Neuron (in vitro differentiated cells): Measurements from ENCODE around the gene FBH1.
"Not testable (repeated sequence)": the region's sequence is repeated elsewhere in the genome, so short reads cannot be mapped to it uniquely, and the experiment has no call there.

ENCODE experiments used
- H2AFZ ChIP-seq: one replicate; pipeline ENCODE4 v1.6.1; 2013; ENCODE audit warnings: low read depth, mild to moderate bottlenecking, inconsistent platforms, low read length, moderate library complexity
- H3K27me3 ChIP-seq: one replicate; pipeline ENCODE4 v1.6.1; 2013; ENCODE audit warnings: low read length; ENCODE audit not compliant: insufficient read depth
- H3K36me3 ChIP-seq: one replicate; pipeline ENCODE4 v1.6.1; 2013; ENCODE audit warnings: low read length; ENCODE audit not compliant: insufficient read depth
- H3K4me1 ChIP-seq: one replicate; pipeline ENCODE4 v1.6.1; 2013; ENCODE audit warnings: low read length; ENCODE audit not compliant: insufficient read depth
- H3K4me3 ChIP-seq: 2 replicates; pipeline ENCODE4 v1.5.1; 2013; ENCODE audit warnings: mild to moderate bottlenecking, low read length, moderate library complexity
- H3K9me3 ChIP-seq: one replicate; pipeline ENCODE4 v1.6.1; 2013; ENCODE audit warnings: low read length

Gene FBH1

GRCh38 chr10:5951721-5952407 is 61.8 kb downstream of the FBH1 start:
- Histone ChIP-seq H3K4me3 (no peak overlapping the region), H3K27me3 (peaks cover 24% of the 10 kb centered on the region), H3K36me3 (no peaks in the 10 kb centered on the region), H2AFZ (no peak overlapping the region), H3K9me3 (no peaks in the 10 kb centered on the region), H3K4me1 (peaks cover 2% of the 10 kb centered on the region)

GRCh38 chr10:5952731-5953385 is 62.8 kb downstream of the FBH1 start:
- Histone ChIP-seq H3K27me3 (peaks cover 21% of the 10 kb centered on the region), H3K9me3 (no peaks in the 10 kb centered on the region), H2AFZ (no peak overlapping the region), H3K4me1 (peaks cover 2% of the 10 kb centered on the region), H3K36me3 (no peaks in the 10 kb centered on the region), H3K4me3 (no peak overlapping the region)

- Histone ChIP-seq H3K4me1 (peaks cover 2% of the 10 kb centered on the region), H2AFZ (no peak overlapping the region), H3K36me3 (no peaks in the 10 kb centered on the region)
Observed at GRCh38 chr10:5953676-5954075, 63.6 kb downstream of the FBH1 start.

GRCh38 chr10:5956146-5956936 is 66.3 kb downstream of the FBH1 start:
- Histone ChIP-seq H3K27me3 (peaks cover 24% of the 10 kb centered on the region), H3K9me3 (no peaks in the 10 kb centered on the region), H3K4me3 (no peak overlapping the region), H3K36me3 (no peaks in the 10 kb centered on the region), H2AFZ (no peak overlapping the region), H3K4me1 (peaks cover 2% of the 10 kb centered on the region)

More at GRCh38 chr10:5953676-5954075, 63.6 kb downstream of the FBH1 start:
- H3K4me3 ChIP-seq: no peak overlapping the region
- peaks cover 21% of the 10 kb centered on the region for H3K27me3 ChIP-seq
- no peaks in the 10 kb centered on the region for H3K9me3 ChIP-seq

- peaks cover 19% of the 10 kb centered on the region for H3K27me3 ChIP-seq
- no peaks in the 10 kb centered on the region for H3K9me3 ChIP-seq
- H3K36me3 ChIP-seq: no peaks in the 10 kb centered on the region
- no peak overlapping the region for H2AFZ ChIP-seq
- H3K4me1 ChIP-seq: peaks cover under 1% of the 10 kb centered on the region
- no peak overlapping the region for H3K4me3 ChIP-seq
Observed at GRCh38 chr10:5958077-5958476, 68.0 kb downstream of the FBH1 start.

- no peak overlapping the region for H3K4me3 ChIP-seq
- no peak overlapping the region for H2AFZ ChIP-seq
- no peaks in the 10 kb centered on the region for H3K9me3 ChIP-seq
- no peaks in the 10 kb centered on the region for H3K36me3 ChIP-seq
- H3K4me1 ChIP-seq: no peaks in the 10 kb centered on the region
- peaks cover 16% of the 10 kb centered on the region for H3K27me3 ChIP-seq
Observed at GRCh38 chr10:5958675-5959074, 68.6 kb downstream of the FBH1 start.

GRCh38 chr10:5959142-5959541 is 69.1 kb downstream of the FBH1 start:
- Histone ChIP-seq H3K27me3 (peaks cover 14% of the 10 kb centered on the region), H3K4me3 (no peak overlapping the region), H3K36me3 (no peaks in the 10 kb centered on the region), H2AFZ (no peak overlapping the region), H3K9me3 (no peaks in the 10 kb centered on the region), H3K4me1 (no peaks in the 10 kb centered on the region)

GRCh38 chr10:5959581-5960069 is 69.6 kb downstream of the FBH1 start:
- Histone ChIP-seq H3K27me3 (peaks cover 18% of the 10 kb centered on the region), H2AFZ (no peak overlapping the region), H3K36me3 (no peaks in the 10 kb centered on the region), H3K9me3 (no peaks in the 10 kb centered on the region), H3K4me1 (no peaks in the 10 kb centered on the region), H3K4me3 (no peak overlapping the region)

GRCh38 chr10:5960070-5960972 is 70.3 kb downstream of the FBH1 start:
- no peak overlapping the region for H2AFZ ChIP-seq
- H3K9me3 ChIP-seq: no peaks in the 10 kb centered on the region
- no peaks in the 10 kb centered on the region for H3K4me1 ChIP-seq
- H3K27me3 ChIP-seq: peaks cover 19% of the 10 kb centered on the region
- H3K4me3 ChIP-seq: no peak overlapping the region
- H3K36me3 ChIP-seq: no peaks in the 10 kb centered on the region

- not testable (repeated sequence) for H3K4me1 ChIP-seq, H3K4me3 ChIP-seq, H3K9me3 ChIP-seq, H2AFZ ChIP-seq, H3K36me3 ChIP-seq
- H3K27me3 ChIP-seq: peaks cover 19% of the 10 kb centered on the region
Observed at GRCh38 chr10:5960973-5961275, 70.9 kb downstream of the FBH1 start.

GRCh38 chr10:5961405-5962100 is 71.5 kb downstream of the FBH1 start:
- Histone ChIP-seq H2AFZ (no peak overlapping the region), H3K27me3 (peaks cover 19% of the 10 kb centered on the region), H3K4me1 (no peaks in the 10 kb centered on the region), H3K4me3 (no peak overlapping the region), H3K36me3 (no peaks in the 10 kb centered on the region), H3K9me3 (no peaks in the 10 kb centered on the region)

- not testable (repeated sequence) for H3K4me1 ChIP-seq, H3K4me3 ChIP-seq, H3K9me3 ChIP-seq, H2AFZ ChIP-seq, H3K36me3 ChIP-seq
- peaks cover 19% of the 10 kb centered on the region for H3K27me3 ChIP-seq
Observed at GRCh38 chr10:5962358-5962940, 72.4 kb downstream of the FBH1 start.
